NCI-H2196 treated with DMSO at 0.1 percent for 48 hours (cell line): ENCODE measurements around the gene MFN2.
"Not testable (repeated sequence)": the region's sequence is repeated elsewhere in the genome, so short reads cannot be mapped to it uniquely, and the experiment has no call there.

Experiments
- DNase-seq: peaks from one replicate; lab custom pipeline; 2025; ENCODE audit not compliant: unreplicated experiment; lab: John Stamatoyannopoulos, UW

The MFN2 gene

DNA sequence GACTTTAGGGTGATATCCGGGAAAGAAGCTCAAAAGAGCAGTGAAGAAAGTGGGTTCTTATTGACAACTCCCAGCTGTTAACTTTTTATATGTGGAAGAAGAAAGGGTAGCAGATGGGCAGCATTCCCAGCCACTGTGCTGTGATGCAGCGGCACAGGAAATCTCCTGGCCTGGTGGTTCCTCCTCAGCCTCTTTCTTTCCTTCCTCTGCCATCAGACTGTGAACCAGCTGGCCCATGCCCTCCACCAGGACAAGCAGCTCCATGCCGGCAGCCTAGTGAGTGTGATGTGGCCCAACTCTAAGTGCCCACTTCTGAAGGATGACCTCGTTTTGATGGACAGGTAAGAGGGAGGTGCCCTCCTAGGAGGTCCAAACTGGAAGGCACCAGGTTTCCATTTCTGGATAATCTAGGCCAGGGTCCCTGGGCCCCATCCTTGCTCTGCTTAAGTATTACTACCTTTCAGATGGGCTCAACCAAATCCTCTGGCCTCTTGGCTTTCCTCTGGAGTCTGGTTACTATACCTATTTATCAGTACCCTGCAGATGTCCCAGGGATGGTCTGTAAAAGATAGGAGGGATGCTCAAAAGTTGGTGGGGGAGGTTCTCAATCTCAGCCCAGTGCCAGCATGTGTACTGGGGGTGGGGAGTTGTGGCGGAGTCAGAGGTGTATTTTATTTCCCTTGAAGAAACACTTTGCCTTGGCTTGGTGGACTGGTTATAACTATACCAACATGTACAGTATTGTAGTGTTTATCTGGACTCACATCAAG is 17.0 kb downstream of the MFN2 start:
- DNase-seq: no peak

DNA sequence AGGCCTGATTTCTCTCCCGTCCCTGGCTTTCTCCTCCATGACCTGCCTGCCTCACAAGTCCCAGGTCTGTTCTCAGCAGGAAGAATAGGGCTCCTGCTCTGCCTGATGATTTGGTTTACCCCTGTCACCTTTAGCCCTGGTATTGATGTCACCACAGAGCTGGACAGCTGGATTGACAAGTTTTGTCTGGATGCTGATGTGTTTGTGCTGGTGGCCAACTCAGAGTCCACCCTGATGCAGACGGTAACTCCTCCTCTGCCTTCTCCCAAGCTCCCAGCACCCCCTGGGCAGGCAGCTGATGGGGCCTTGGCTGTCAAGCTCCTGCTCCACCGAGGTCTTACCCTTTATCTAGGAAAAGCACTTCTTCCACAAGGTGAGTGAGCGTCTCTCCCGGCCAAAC is 18.4 kb downstream of the MFN2 start:
- DNase-seq: no peak

DNA sequence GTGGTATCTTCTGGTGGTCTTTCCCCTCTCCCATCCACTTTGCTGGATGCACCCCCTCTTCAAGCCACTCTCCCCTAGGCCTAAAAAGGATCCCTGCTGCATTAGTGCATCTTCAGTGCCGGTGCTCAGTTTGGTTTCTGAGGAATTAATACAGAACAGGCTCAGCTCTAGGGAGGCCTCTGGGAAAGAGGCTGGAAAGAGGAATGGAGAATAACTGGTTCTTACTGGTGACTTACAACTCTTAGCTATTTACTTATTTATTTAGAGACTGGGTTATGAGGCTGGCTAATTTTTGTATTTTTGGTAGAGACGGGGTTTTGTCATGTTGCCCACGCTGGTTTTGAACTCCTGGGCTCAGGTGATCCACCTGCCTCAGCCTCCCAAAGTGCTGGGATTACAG is 19.0 kb downstream of the MFN2 start:
- DNase-seq: no peak

DNA sequence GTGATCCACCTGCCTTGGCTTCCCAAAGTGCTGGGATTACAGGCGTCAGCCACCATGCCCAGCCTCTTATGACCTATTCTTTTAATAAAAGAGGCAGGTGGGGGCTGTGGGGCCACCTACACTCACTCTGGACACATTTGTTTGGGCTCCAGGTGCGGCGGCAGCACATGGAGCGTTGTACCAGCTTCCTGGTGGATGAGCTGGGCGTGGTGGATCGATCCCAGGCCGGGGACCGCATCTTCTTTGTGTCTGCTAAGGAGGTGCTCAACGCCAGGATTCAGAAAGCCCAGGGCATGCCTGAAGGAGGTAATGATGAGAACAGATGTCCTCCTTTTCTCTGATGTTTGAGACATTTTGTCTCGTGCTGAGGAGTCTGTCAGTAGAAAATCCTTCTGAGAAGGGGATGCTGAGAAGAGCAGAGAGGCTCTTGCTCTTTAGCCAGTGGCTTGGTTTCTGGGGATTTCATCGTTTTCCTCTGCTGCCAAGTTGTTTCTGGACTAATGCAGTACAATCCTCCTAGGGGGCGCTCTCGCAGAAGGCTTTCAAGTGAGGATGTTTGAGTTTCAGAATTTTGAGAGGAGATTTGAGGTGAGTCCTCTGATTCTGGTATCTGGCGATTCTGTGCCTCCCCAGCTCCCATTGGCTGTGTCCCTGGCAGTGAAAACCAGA is 21.1 kb downstream of the MFN2 start:
- peak; percentile 14 for DNase-seq

DNA sequence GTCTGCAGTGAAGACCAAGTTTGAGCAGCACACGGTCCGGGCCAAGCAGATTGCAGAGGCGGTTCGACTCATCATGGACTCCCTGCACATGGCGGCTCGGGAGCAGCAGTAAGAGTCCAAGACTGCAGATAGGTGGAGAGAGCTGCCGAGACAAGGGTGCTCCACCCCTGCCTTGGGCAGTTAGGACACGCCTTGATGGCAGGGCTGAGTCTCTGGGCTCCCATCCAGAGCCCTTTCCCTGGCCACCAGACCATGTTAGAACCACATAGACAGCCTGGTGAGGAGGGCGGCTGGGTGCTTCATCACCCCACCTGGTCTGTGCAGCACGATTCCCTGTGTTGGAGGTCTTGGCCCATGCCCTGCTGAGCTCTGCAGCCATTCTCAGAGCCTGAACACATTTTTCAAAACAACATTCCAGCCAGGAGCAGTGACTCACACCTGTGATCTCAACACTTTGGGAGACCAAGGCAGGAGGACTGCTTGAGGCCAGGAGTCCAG is 21.8 kb downstream of the MFN2 start:
- DNase-seq: no peak

DNA sequence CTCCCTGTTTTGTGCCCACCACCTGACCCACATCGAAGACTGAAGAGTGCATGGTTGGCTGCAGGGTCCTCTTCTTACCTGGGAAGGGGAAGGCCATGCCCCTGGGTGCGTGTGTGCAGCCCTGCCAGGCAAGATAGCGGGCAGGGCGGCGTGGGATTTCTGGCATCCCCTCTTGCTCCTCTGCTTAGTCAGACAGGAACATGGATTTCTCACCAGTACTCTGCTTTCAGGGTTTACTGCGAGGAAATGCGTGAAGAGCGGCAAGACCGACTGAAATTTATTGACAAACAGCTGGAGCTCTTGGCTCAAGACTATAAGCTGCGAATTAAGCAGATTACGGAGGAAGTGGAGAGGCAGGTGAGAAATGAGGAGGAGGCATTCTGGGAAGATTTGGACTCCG is 23.5 kb downstream of the MFN2 start:
- DNase-seq: no peak

DNA sequence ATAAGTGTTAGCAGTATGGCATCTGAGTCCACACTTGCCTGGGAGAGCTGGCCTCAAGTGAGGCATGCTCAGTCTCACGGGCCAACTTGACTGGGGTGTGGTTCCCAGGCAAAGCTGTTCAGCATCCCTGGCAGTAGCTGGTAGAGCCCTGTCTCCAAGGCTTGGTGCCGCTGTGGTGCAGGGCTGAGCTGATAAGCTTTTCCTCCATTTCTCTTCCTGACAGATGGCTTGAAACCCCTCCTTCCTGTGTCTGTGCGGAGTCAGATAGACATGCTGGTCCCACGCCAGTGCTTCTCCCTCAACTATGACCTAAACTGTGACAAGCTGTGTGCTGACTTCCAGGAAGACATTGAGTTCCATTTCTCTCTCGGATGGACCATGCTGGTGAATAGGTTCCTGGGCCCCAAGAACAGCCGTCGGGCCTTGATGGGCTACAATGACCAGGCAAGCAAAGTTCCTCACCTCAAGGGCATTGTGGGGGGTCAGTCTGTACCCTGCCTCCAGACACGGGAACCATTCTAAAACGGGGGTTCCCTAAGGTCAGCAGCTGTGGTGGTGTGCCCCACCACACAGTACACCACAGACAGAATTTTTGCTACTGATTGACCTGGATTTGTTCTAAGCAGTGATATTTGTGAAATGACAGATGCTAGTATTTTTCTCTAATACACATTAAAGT is 25.4 kb downstream of the MFN2 start:
- DNase-seq: no peak

DNA sequence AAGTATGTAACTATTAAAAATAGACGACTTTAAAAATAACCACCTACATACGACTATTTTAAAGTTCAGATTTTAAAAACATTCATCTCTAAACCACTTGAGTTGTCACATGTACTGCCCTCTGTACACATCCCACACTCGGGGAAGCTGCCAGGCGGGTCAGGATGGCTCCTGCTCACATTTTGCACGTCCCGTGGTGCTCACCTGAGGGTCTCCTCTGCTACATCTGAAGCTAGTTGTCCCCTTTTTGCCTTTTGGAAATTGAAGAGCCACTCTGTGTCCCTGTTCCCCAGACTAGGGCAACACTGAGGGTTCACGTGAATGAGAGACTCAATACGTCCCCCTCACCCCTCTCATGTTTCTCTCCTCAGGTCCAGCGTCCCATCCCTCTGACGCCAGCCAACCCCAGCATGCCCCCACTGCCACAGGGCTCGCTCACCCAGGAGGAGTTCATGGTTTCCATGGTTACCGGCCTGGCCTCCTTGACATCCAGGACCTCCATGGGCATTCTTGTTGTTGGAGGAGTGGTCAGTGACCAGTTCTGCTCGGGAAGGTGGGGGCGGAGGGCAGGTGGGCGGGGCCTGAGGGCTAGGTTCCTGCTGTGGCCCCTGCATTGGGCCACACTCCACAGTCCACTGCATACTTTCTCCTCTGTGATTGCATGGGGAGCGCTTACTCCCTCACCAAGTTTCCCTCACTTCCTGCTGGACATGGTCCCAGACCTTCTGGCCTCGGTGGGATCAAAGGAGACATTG is 26.1 kb downstream of the MFN2 start:
- no peak for DNase-seq

DNA sequence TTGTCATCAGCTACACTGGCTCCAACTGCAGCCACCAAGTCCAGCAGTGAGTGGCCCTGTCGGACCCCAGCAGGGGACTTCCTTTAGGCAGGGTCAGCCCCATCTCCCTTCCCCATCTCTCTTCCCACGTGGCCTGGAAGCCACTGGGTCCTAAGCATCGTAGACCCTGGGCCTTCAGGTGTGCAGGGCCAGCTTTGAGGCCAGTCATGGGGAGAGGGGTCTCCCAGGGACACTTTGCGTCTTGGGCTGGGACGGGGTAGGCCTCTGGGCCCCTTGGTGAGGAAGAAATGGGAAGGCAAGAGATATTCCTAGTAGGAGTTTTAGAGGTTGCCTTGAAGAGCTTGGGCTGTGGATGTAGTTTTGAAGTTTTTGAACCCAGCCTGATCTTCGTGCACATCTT is 27.0 kb downstream of the MFN2 start:
- no peak for DNase-seq

DNA sequence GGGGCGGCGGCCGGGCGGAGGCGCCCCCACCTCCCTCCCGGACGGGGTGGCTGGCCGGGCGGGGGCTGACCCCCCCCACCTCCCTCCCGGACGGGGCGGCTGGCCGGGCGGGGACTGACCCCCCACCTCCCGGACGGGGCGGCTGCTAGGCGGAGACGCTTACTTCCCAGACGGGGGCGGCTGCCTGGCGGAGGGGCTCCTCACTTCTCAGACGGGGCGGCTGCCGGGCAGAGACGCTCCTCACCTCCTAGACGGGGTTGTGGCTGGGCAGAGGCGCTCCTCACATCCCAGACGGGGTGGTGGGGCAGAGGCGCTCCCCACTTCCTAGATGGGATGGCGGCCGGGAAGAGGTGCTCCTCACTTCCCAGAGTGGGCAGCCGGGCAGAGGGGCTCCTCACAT is 28.1 kb downstream of the MFN2 start:
- not testable (repeated sequence) for DNase-seq

DNA sequence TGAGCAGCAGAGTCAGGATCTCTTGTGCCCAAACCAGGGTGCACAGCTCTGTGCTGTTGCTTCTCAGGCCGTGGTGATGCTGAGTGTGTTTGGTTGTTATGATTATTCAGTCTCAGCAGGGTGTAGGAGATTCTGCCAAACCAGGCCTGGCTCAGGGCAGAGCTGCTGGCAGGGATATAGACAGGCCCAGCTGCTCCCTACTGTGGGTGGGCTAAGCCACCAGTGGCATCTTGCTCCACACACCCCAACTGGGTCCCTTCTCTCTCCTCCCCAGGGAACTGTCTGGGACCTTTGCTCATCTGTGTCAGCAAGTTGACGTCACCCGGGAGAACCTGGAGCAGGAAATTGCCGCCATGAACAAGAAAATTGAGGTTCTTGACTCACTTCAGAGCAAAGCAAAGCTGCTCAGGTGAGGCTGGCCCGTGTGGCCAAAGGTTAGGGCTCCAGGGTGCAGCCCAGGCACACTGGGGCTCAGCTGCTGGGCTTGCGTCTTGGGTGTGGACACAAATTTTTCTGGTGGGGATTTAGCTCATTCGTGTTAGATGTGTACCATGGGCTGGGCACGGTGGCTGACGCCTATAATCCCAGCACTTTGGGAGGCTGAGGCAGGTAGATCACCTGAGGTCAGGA is 29.2 kb downstream of the MFN2 start:
- no peak for DNase-seq

DNA sequence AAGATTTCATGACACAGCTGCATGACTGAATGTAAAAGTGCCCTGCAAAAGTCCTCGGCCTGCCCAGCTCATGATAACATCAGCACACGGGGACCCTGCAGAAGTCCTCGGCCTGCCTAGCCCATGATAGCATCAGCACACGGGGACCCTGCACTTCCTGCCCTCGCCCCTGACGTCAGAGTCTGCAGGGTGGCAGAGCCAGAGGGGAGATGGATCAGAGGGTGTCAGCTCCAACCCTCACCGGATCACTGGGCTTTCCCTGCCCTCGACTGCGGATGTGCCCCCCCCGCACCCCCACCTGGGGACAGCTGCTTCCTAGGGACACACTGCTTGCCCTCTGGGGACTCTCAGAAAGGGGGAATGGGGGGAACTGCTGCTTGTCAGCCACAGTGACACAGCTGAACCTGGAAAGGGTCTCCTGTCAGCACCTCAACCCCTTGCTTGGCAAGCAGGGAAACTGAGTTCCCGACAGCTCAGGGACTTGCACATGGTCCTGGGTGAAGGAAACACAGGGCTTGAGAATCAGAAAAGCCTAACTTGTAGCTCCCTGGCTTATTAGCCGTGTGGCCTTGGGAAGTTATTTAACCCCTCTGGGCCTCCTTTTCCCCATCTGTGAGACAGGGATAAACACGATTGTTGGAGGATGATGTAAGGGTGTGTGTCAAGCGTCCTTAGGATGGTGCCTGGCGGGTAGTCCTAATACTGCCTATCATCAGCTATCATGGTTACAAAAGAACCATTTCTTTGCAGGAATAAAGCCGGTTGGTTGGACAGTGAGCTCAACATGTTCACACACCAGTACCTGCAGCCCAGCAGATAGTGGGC is 30.7 kb downstream of the MFN2 start:
- DNase-seq: no peak

DNA sequence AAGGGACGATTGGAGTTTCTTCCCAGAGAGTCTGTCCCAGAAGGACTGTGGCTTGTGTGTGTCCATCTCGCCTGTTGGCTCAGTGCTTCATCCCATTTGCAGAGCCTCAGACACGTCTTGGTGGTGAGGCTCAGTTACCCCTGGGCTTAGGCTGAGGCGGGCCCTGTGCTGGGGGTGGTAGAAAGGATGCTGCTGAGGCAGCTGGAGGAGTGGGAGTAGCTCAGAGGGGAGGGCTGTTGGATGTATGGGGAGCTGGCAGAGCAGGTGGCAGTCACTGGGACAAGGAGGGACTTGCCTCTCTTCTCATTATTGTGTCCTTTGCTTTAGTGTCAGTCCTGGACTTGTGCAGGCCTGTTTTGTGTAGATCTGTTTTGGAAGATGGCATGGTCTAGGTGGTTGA is 31.8 kb downstream of the MFN2 start:
- DNase-seq: no peak

DNA sequence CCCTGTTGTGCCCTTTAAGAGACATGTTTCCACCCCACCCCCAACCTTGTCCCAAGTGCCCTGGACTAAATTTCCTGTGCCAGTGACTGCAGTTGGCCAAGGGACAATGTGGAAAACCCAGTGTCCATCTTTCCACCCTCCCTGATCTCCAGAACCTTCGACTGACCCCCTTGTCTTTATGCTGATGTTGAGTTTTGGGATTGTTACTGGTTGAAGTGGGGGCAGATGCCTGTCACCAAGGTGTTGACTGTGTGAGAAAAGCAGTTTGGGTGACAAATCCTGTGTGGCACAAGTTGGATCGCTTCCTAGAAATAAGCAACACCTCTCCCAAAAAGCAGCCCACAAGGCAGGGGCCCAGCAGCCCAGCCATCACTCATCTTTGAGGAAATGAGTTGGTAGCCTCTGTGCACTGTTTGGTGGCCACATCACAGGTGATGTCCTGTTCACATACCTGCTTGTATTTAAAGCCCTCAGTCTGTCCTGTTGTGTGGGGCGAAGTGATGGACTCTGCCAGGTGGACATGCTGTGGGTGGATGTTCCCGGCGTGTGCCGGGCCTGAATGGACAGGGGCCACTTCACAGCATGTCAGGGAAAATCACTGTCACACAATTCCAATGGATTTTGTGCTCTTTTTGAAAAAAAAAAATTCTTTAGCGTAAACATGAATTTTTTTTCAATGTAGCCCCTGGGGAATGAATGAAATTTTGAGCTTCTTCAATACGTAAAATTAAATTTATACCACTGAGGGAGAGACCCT is 32.5 kb downstream of the MFN2 start:
- DNase-seq: no peak

DNA sequence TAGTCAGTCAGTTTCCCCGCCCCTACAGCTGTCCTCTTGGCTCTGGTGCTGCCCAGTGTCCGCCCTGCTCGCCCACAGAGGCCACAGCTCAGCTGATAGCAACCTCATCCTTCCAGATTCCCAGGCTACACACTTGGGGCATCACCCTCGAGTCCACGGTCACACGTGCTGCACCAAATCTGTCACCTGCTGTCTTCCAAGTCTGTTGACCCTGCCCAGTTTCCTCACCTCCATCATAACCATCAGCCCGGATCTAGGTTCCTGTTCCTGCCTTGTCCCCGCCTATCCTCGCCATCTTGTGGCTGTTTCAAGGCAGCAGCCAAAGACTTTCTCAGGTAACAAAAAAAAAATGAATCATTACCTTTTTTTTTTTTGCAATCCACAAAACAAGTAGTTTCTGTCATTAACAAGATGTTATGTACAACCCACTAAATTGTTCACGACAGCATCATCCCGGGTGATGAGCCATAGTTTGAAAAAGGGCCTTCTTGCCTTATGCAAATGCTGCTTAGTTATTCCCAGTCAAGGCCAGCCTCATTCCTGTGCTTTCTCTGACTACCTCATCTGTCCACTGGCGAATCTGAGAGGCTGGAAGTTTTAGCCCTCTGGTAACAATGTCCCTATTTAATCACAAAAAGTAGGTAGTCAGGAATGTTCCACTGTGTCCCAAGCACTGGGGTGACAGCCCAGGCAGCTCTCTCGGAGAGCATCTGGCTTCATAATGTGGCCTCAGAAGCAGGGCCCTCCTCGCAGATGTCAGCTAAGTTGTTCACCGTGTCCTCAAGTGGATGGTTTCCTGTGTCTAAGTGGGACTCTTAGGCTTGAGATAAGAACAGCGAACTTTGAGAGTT is 34.1 kb downstream of the MFN2 start:
- no peak for DNase-seq

DNA sequence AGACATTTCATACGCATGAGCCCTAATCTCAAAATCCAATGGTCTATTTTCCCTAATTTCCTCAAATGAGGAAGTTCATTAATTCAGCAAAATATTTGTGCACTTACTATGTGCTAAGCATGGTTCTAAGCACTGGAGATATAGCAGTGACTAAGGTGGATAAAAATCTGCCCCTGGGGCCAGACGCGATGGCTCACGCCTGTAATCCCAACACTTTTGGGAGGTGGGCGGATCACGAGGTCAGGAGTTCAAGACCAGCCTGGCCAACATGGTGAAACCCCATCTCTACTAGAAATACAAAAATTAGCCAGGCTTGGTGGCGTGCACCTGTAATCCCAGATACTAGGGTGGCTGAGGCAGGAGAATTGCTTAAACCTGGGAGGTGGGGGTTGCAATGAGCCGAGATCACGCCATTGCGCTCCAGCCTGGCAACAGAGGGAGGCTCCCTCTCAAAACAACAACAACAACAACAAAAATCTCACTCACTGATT is 34.8 kb downstream of the MFN2 start:
- DNase-seq: no peak

DNA sequence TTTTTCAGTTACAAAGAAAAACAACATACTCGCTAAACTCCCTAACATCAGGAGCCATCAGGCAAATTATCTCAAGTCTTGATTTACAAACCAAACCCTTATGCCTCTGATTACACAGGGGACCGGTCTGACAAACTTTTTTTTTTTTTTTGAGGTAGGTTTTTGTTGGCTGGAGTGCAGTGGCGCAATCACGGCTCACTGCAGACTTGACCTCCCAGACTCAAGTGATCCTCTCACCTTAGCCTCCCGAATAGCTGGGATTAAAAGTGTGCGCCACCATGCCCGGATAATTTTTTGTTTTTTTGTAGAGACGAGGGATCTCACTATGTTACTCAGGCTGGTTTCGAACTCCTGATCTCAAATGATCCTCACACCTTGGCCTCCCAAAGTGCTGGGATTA is 35.3 kb downstream of the MFN2 start:
- no peak for DNase-seq

DNA sequence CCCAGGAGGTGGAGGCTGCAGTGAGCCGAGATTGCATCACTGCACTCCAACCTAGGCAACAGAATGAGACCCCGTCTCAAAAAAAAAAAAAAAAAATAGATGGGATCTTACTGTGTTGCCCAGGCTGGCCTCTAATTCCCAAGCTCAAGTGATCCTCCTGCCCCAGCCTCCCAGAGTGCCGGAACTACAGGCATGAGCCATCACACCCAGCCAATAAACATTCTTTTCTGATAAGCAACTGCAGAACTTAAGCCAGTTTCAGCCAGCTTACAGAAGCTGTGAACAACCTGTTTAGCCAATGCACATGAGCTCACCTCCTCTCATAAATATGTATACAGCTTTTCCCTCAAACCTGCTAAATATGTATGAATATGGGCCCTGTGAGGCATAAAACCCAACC is 35.9 kb downstream of the MFN2 start:
- no peak for DNase-seq
